Measurements from ENCODE around the gene IQSEC1. TPM values are rescaled to one million over a fixed set of nuclear protein-coding genes. Genes with fewer than 3 reads are reported as not detected.

The IQSEC1 gene
- total and polyA plus RNA-seq, 2 of the 8 experiments (the other 6 are each of a cell fraction or from before 2014, with no cell fraction given): 6.8 to 28.8 TPM

DNA sequence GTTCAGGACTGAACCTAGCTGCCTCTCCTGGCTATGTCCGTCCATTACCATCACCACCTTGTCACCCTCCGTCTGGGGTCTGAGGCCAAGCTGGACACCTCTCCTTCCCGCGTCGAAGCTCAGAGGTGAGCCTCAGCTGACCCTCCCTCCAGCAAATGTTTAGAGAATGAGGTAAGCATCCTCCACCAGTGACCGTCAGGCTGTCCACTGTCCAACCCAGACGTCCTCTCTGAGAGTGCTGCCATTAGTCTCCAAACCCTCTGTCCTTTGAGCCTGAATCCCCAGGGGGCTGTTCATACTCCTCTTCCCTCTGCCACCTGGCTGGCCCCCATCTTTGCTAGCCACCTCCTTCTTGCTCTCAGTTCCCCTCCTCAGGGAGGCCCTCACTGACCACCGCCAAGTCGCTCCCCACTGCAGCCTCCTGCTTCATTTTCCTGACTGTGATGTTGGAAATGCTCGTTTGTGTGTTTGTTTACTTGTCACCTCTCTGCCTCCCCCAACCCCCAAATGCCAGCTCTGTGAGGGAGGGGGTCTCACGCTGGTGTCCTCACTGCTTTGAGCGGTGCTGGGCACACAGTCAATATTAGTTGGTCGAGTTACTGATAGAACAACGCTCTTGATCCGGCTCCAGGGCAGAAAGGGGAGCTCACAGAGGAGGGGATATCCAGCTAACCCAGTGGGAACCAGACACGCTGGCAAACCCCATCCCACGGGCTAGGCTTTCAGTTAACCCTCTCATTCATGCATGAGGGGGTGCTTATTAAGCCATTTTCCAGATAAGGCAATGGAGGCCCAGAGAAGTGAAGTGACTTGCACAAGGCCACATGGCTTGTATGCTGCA lies 64.9 kb downstream of the IQSEC1 start:
- no peaks in the 10 kb centered on the region for H3K79me2 ChIP-seq (ENCODE audit: control insufficient read depth in 1 of 2, insufficient read depth in 2 of 2, low read length in 2 of 2)
- ChIA-PET CTCF (ENCODE audit: partially characterized antibody) (interaction anchor here (0.5 to 13.5 kb wide), 5 partner anchors 11 to 640 kb away, joined by 3 to 71 read pairs (median 4); no protein-coding TSS in a partner anchor), POLR2A (ENCODE audit: partially characterized antibody) (interaction anchor here (0.9 to 1.3 kb wide), 2 partner anchors 9 to 13 kb away, joined by 3 read pairs; no protein-coding TSS in a partner anchor)
- H4K91ac ChIP-seq (replicated peaks; ENCODE audit: insufficient read length, low read length): no peak overlapping the region
- H2BK20ac ChIP-seq (ENCODE audit: low read length): no peak overlapping the region
- no peak overlapping the region for H3K4me2 ChIP-seq (ENCODE audit: insufficient read depth in 1 of 2, low read depth in 2 of 2, low read length in 2 of 2)
- no peak overlapping the region for H3K4me3 ChIP-seq (ENCODE audit: extremely low read depth in 1 of 4, insufficient read depth in 2 of 4, low read depth in 3 of 4, low read length in 4 of 4)
- peaks cover 5 to 10% (median 6%) of the 10 kb centered on the region in 4 experiments for H3K4me1 ChIP-seq (replicated peaks in 1 of 4; ENCODE audit: control insufficient read depth in 3 of 4, insufficient read depth in 4 of 4, low read length in 3 of 4)
- H2BK5ac ChIP-seq (ENCODE audit: low read depth, low read length): no peak overlapping the region
- H3K79me1 ChIP-seq (ENCODE audit: low read depth, low read length): no peaks in the 10 kb centered on the region
- no peak overlapping the region for H3K9ac ChIP-seq (replicated peaks in 1 of 4; ENCODE audit: extremely low read depth in 1 of 4, low read depth in 3 of 4, low read length in 3 of 4)
- no peak overlapping the region for H3K56ac ChIP-seq (replicated peaks; ENCODE audit: insufficient read length, low read depth, low read length)
- H3K23me2 ChIP-seq (ENCODE audit: low read depth, low read length): no peaks in the 10 kb centered on the region
- no peak overlapping the region for H2BK120ac ChIP-seq (replicated peaks; ENCODE audit: low read depth, low read length)
- H3K27ac ChIP-seq (ENCODE audit: low read depth, low read length): no peak overlapping the region
- H2BK12ac ChIP-seq (ENCODE audit: low read depth, low read length): no peak overlapping the region
- H3K4ac ChIP-seq (replicated peaks; ENCODE audit: insufficient read length, low read depth, low read length): no peak overlapping the region
- no peak overlapping the region for H4K5ac ChIP-seq (ENCODE audit: insufficient read length, low read depth, low read length)
- WGBS, 2 experiments (ENCODE audit: extremely low coverage in 1 of 2, insufficient coverage in 1 of 2, insufficient read length in 1 of 2, insufficient replicate concordance in 2 of 2, low coverage in 1 of 2, low lambda C conversion rate in 2 of 2, missing lambda C conversion rate in 1 of 2): 85% methylated on average over 17 of the region's 17 CpGs; no CpG with 5 or more reads in 1 of the 2 experiments
- peak overlapping the region; percentile 94; the same call in 1 of the 2 replicates for H2AK5ac ChIP-seq (ENCODE audit: low read depth, low read length)
- 0 out of 7 replicates have a peak, but pooled peaks cover 0 to 3% (median 0%) of the 10 kb centered on the region in 4 experiments for H3K27me3 ChIP-seq (replicated peaks in 1 of 4; ENCODE audit: control insufficient read depth in 3 of 4, extremely low read depth in 1 of 4, insufficient read depth in 3 of 4, low read length in 3 of 4)
- no peaks in the 10 kb centered on the region for H4K20me1 ChIP-seq (replicated peaks in 1 of 2; ENCODE audit: control insufficient read depth in 1 of 2, insufficient read depth in 2 of 2, low read length in 2 of 2)
- peak overlapping the region; percentile 81; the same call in 1 of the 2 replicates for H2BK15ac ChIP-seq (ENCODE audit: low read length)
- no peak overlapping the region for H3K18ac ChIP-seq (ENCODE audit: extremely low read depth, low read length)
- H3K9me3 ChIP-seq (ENCODE audit: insufficient read depth in 2 of 2, low read depth in 1 of 2, low read length in 1 of 2): no peaks in the 10 kb centered on the region
- H3K14ac ChIP-seq (ENCODE audit: insufficient read length): no peak overlapping the region
- DNase-seq (ENCODE audit: low read depth in 1 of 2, low spot score in 2 of 2): no peak
- H4K8ac ChIP-seq (ENCODE audit: extremely low read depth, insufficient read depth, low read length): no peak overlapping the region
- no peak for FAIRE-seq
- H3K36me3 ChIP-seq (ENCODE audit: control insufficient read depth in 2 of 4, insufficient read depth in 4 of 4, low read length in 3 of 4): no peaks in the 10 kb centered on the region
- H3K23ac ChIP-seq (ENCODE audit: insufficient read length): no peak overlapping the region
- no peak overlapping the region for H2AFZ ChIP-seq (ENCODE audit: low read length)
- no peak for TF ChIP-seq RFX5 (IDR thresholded peaks at IDR 0.05; ENCODE audit: borderline replicate concordance, low read depth, low read length)
- no peak for TF ChIP-seq ZNF274 (IDR thresholded peaks at IDR 0.05; ENCODE audit: borderline replicate concordance, extremely low read depth, low read length)
- no peak for TF ChIP-seq NRF1 (IDR thresholded peaks at IDR 0.05; ENCODE audit: low read depth, low read length)
- no peak for TF ChIP-seq EZH2 (IDR thresholded peaks at IDR 0.05; ENCODE audit: low read depth, low read length, severe bottlenecking)
- no peak for TF ChIP-seq EP300 (IDR thresholded peaks at IDR 0.05; ENCODE audit: borderline replicate concordance in 1 of 2, low read depth in 2 of 2, low read length in 2 of 2)
- no peak for TF ChIP-seq CBX5 (IDR thresholded peaks at IDR 0.05; ENCODE audit: low read depth, low read length)
- TF ChIP-seq KDM1A (IDR thresholded peaks at IDR 0.05; ENCODE audit: borderline replicate concordance, low read length): no peak
- no peak for TF ChIP-seq CEBPB (IDR thresholded peaks at IDR 0.05; ENCODE audit: low read depth, low read length)
- TF ChIP-seq SIX5 (IDR thresholded peaks at IDR 0.05; ENCODE audit: low read depth, low read length): no peak
- no peak for TF ChIP-seq JUN (IDR thresholded peaks at IDR 0.05; ENCODE audit: low read depth, low read length)
- no peak for TF ChIP-seq YY1 (IDR thresholded peaks at IDR 0.05; ENCODE audit: low read depth, low read length)
- no peak for TF ChIP-seq SAP30 (IDR thresholded peaks at IDR 0.05; ENCODE audit: insufficient read depth, insufficient replicate concordance, low read length)
